ENCODE data around the gene FGD3. TPM values are rescaled to one million over a fixed set of nuclear protein-coding genes. Genes with fewer than 3 reads are reported as not detected.

FGD3 gene
- total and polyA plus RNA-seq, 3 donors from 2014 or later: 12.8 to 14.3 (median 14.0) TPM

DNA sequence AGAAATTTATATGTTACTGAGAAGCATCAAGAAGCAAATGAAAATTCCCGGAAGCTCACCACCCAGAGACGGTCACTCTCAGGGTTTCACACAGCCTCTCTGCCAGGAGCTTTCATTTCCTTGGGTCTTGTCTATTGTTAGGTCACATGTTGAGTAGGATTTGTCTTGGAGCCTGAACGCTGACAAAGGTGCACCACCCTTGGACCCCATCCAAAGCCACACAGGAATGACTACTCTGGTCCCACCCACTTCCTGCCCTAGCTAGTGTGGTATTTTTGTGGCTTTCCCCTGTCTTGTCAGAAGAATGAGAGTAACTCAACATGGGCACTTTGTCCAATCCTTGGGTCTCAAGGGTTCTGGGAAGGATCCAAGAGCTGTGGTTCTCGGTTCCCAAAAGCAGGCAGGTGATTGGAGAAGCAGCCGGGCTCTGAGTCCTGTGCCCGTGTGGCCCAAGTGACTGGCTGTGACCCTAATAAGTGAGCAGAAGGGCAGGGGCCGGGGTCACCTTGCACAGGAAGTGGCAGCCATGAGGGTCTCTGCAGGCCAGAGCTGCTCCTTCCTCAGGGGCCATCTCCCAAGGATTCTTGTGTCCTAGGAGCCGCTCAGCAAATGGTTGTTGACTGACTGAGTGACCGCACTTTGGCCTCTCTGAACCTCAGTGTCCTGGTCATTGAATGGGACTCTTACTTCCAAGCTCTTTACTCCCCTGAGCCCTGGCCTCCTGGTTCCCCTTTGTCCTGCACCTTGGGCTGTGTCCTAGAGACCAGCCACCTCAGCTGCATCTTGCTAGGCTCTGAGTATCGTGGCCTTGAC lies 6.9 kb downstream of the FGD3 start:
- Histone ChIP-seq H3K4me1 (no peaks in the 10 kb centered on the region), H3K4me3 (no peak overlapping the region), H3K9me3 (no peaks in the 10 kb centered on the region), H3K36me3 (ENCODE audit: low read depth, missing control alignments) (no peaks in the 10 kb centered on the region), H3K27me3 (no peaks in the 10 kb centered on the region), H3K27ac (no peak overlapping the region)
- intact Hi-C loops (cut with DNase I; ENCODE audit: low total_unique reads): no loop called here
- WGBS, 2 donors: 88% methylated on average over 10 of the region's 10 CpGs
- TF ChIP-seq CTCF (IDR thresholded peaks at IDR 0.05) (no peak), POLR2A (IDR thresholded peaks at IDR 0.05) (no peak)
- no peak for DNase-seq

DNA sequence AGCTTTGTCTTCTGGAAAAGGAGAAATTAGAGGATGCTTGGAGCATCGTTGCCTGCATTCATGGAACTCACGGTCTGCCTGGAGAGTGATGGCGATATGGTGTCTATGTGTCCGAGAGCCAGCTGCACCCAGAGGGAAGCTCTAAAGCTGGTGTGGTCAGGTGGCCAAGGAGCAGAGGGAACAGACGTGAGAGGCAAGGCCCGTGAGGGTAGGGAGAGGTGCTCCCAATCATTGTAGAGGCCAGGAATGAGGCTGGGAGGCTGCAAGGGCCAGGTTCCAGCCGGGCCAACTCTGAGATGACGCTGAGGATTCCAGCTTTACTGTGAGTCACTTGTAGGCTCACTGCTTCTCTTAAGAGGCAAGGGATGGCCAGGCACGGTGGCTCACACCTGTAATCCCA lies 7.6 kb downstream of the FGD3 start:
- DNase-seq: no peak
- TF ChIP-seq POLR2A (IDR thresholded peaks at IDR 0.05): no peak
- TF ChIP-seq CTCF (IDR thresholded peaks at IDR 0.05): no peak
- Histone ChIP-seq H3K27me3 (no peaks in the 10 kb centered on the region), H3K4me3 (no peak overlapping the region), H3K27ac (no peak overlapping the region), H3K4me1 (no peaks in the 10 kb centered on the region), H3K9me3 (no peaks in the 10 kb centered on the region), H3K36me3 (ENCODE audit: low read depth, missing control alignments) (no peaks in the 10 kb centered on the region)
- intact Hi-C loops (cut with DNase I; ENCODE audit: low total_unique reads): no loop called here
- WGBS, 2 donors: 86 to 96% methylated on average over 7 to 9 of the region's 9 CpGs

DNA sequence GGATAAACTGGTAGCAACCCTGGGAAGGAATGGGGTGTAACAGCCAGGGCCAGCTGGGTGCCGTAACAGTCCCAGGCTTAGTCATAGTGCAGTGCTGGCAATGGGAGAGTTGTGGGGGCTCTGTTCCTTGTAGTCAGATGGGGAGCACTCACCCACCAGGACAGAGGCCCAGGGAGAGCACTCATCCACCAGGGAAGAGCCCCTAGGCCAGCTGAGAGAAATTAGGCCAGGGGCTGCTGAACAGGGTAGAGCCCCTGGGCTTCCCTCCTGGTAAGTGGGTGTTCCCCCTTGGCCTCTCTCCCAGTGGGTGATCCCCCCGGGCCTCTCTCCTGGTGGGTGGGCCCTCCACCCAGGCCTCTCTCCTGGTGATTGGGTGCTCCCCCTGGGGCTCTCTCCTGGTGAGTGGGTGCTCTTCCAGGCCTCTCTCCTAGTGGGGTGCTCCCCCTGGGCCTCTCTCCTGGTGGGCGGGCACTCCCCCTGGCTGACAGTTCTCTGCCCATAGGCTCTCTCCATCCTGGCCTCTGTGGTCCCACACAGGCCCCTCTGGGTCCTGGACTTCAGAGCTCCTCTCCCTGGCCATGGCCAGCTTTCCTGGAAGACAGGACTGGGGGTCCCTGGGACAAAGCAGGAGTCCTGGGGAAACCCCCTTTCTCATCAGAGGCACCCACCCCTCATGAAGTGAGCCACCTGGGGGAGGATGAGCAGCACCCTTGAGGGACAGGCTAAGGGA lies 13.4 kb downstream of the FGD3 start:
- 80 to 100% methylated on average over 1 to 3 of the region's 3 CpGs for WGBS, 2 donors

DNA sequence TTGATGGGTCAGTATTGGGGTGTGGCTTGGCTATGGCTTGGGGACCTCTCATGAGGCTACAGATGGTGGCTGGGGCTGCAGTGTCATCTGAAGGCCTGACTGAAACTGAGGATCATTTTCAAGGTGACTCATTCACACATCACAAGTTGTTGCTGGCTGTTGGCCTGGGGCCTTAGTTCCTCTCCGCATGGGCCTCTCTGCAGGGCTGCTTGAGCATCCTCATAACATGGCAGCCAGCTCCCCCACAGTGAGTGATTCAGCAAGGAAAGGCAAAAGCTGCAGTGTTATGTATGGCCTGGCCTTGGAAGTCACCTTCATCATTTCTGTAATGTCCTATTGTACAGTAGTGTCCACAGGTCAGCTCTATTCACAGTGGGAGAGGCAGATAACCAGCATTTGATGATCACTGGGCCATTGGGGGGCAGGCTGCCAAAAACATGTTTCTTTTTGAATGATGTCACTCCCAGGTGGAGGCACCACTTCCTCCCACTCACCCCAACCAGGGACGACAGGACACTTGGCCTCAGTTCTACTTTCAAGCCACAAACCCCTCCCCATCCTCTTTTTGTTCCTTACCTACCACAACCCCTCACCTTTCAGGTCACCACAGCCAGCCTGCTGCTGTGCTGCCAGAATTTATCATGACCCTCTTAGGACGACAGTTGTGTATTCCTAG lies 14.4 kb downstream of the FGD3 start:
- intact Hi-C loops (cut with DNase I; ENCODE audit: low total_unique reads): no loop called here
- no peaks in the 10 kb centered on the region for H3K4me1 ChIP-seq
- DNase-seq: no peak
- WGBS, 2 donors: 80 to 94% methylated on average over 3 of the region's 3 CpGs
- TF ChIP-seq CTCF (IDR thresholded peaks at IDR 0.05): no peak
- TF ChIP-seq POLR2A (IDR thresholded peaks at IDR 0.05): no peak
- no peaks in the 10 kb centered on the region for H3K27me3 ChIP-seq
- no peak overlapping the region for H3K4me3 ChIP-seq
- H3K36me3 ChIP-seq (ENCODE audit: low read depth, missing control alignments): no peaks in the 10 kb centered on the region
- H3K27ac ChIP-seq: no peak overlapping the region
- no peaks in the 10 kb centered on the region for H3K9me3 ChIP-seq

More for the DNA sequence above, 13.4 kb downstream of the FGD3 start:
- Histone ChIP-seq H3K4me1 (no peaks in the 10 kb centered on the region), H3K27me3 (no peaks in the 10 kb centered on the region), H3K27ac (no peak overlapping the region), H3K36me3 (ENCODE audit: low read depth, missing control alignments) (no peaks in the 10 kb centered on the region), H3K4me3 (no peak overlapping the region), H3K9me3 (no peaks in the 10 kb centered on the region)
- no peak for DNase-seq
- no peak for TF ChIP-seq POLR2A (IDR thresholded peaks at IDR 0.05)
- no peak for TF ChIP-seq CTCF (IDR thresholded peaks at IDR 0.05)
- intact Hi-C loops (cut with DNase I; ENCODE audit: low total_unique reads): no loop called here

All from testis (tissue), 3 donors.